ENCODE measurements around the gene BPHL. TPM values are rescaled to one million over a fixed set of nuclear protein-coding genes. Genes with fewer than 3 reads are reported as not detected.

Gene BPHL
- polyA plus RNA-seq, 1 of the 3 experiments (the other 2 are of a cell fraction), result 21.7 TPM

DNA sequence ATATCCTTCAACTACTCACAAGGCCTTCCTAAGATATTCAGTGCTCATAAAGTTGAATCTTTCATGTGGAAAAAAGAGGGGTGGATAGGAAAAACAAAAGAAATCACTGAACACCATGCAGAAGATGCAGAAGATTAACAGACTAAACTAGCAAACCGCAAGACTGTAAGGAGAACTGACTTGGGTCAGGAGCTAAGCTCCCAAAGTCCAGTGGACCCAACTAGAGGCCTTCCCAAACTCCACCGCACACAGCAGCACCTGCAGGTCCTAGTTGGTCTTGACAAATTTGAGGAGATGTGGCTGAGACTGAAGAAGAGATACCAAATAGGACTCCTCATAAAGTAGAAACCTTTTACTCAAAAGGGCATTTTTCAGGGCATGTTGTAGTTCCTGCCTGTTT is 46.9 kb upstream of the BPHL start (continued):
- TF ChIP-seq, protein P1, sequence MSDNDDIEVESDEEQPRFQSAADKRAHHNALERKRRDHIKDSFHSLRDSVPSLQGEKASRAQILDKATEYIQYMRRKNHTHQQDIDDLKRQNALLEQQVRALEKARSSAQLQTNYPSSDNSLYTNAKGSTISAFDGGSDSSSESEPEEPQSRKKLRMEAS (IDR thresholded peaks at IDR 0.05; ENCODE audit: low read depth), result no peak
- TF ChIP-seq TCF12 (IDR thresholded peaks at IDR 0.05), result no peak
- no peak for TF ChIP-seq POLR2AphosphoS5 (IDR thresholded peaks at IDR 0.05; ENCODE audit: low read depth, low read length)
- TF ChIP-seq CHD2 (IDR thresholded peaks at IDR 0.05; ENCODE audit: low read length, partially characterized antibody), result no peak
- no peak for TF ChIP-seq EP300 (IDR thresholded peaks at IDR 0.05; ENCODE audit: borderline replicate concordance in 1 of 2, low read depth in 1 of 2, low read length in 1 of 2)
- TF ChIP-seq SMC3 (IDR thresholded peaks at IDR 0.05; ENCODE audit: low read depth, low read length), result no peak
- TF ChIP-seq, protein P2, sequence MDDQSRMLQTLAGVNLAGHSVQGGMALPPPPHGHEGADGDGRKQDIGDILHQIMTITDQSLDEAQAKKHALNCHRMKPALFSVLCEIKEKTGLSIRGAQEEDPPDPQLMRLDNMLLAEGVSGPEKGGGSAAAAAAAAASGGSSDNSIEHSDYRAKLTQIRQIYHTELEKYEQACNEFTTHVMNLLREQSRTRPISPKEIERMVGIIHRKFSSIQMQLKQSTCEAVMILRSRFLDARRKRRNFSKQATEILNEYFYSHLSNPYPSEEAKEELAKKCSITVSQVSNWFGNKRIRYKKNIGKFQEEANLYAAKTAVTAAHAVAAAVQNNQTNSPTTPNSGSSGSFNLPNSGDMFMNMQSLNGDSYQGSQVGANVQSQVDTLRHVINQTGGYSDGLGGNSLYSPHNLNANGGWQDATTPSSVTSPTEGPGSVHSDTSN (IDR thresholded peaks at IDR 0.05), result no peak

DNA sequence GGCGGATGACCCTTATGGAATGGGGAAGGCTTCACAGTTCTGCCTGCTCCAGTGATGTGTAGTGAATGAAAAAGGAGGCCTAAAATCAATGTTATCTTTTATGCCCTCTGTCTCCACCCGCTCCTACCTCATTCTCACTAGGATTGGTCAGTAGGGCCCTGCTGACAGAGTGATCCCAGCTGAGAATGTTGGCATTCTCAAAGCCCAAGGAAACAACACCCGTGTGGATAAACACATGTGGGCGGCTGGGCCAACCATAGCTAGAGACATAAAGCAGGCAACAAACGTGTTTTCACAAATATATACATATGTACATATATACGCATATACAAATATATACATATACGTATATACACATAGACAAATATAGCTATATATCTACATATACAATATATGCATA is 45.7 kb upstream of the BPHL start:
- H3K9me3 ChIP-seq, result no peaks in the 10 kb centered on the region
- H3K9me2 ChIP-seq, result no peaks in the 10 kb centered on the region
- CTCF ChIA-PET, result interaction anchor here (0.6 to 1.6 kb wide), 2 partner anchors 9 to 11 kb away, joined by 3 to 5 read pairs; no protein-coding TSS in a partner anchor
- H3K9ac ChIP-seq, result no peak overlapping the region
- no peak overlapping the region for H3K27ac ChIP-seq (ENCODE audit: low read depth in 2 of 2, low read length in 1 of 2)
- no peaks in the 10 kb centered on the region for H3K27me3 ChIP-seq (ENCODE audit: insufficient read depth)
- H3K36me3 ChIP-seq (replicated peaks in 1 of 2; ENCODE audit: control insufficient read depth in 1 of 2, insufficient read depth in 2 of 2, low read length in 1 of 2), result peaks cover 27 to 29% of the 10 kb centered on the region in 2 experiments
- H3K4me1 ChIP-seq (ENCODE audit: control insufficient read depth in 1 of 2, insufficient read depth in 2 of 2, low read depth in 1 of 2, low read length in 1 of 2), result peaks cover 5 to 19% of the 10 kb centered on the region in 2 experiments; a peak in 3 of 4 replicates
- H3K4me2 ChIP-seq, result no peak overlapping the region
- DNase-seq, result no peak
- peaks cover 24% of the 10 kb centered on the region for H3F3A ChIP-seq (replicated peaks; ENCODE audit: insufficient read depth)
- H3K4me3 ChIP-seq (ENCODE audit: low read depth in 2 of 2, low read length in 1 of 2), result no peak overlapping the region
- H3K79me2 ChIP-seq (ENCODE audit: insufficient read depth), result peaks cover 83% of the 10 kb centered on the region
- H2AFZ ChIP-seq (ENCODE audit: low read depth), result no peak overlapping the region
- WGBS (ENCODE audit: low lambda C conversion rate), result 96% methylated on average over 7 of the region's 7 CpGs
- TF ChIP-seq GATA2 (CRISPR knock-in tag; IDR thresholded peaks at IDR 0.05) (no peak), FOXJ3 (CRISPR knock-in tag; IDR thresholded peaks at IDR 0.05) (no peak), RCOR1 (IDR thresholded peaks at IDR 0.05; ENCODE audit: low read length) (no peak)
- TF ChIP-seq, protein P3, sequence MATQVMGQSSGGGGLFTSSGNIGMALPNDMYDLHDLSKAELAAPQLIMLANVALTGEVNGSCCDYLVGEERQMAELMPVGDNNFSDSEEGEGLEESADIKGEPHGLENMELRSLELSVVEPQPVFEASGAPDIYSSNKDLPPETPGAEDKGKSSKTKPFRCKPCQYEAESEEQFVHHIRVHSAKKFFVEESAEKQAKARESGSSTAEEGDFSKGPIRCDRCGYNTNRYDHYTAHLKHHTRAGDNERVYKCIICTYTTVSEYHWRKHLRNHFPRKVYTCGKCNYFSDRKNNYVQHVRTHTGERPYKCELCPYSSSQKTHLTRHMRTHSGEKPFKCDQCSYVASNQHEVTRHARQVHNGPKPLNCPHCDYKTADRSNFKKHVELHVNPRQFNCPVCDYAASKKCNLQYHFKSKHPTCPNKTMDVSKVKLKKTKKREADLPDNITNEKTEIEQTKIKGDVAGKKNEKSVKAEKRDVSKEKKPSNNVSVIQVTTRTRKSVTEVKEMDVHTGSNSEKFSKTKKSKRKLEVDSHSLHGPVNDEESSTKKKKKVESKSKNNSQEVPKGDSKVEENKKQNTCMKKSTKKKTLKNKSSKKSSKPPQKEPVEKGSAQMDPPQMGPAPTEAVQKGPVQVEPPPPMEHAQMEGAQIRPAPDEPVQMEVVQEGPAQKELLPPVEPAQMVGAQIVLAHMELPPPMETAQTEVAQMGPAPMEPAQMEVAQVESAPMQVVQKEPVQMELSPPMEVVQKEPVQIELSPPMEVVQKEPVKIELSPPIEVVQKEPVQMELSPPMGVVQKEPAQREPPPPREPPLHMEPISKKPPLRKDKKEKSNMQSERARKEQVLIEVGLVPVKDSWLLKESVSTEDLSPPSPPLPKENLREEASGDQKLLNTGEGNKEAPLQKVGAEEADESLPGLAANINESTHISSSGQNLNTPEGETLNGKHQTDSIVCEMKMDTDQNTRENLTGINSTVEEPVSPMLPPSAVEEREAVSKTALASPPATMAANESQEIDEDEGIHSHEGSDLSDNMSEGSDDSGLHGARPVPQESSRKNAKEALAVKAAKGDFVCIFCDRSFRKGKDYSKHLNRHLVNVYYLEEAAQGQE (IDR thresholded peaks at IDR 0.05; ENCODE audit: low read depth, low read length), result no peak
- POLR2A ChIA-PET, result no interaction called here
- peaks cover 38% of the 10 kb centered on the region for H4K20me1 ChIP-seq (ENCODE audit: insufficient read depth)

Data from SK-N-SH (cell line).